Hepatocyte (in vitro differentiated cells): ENCODE data around the gene ETV2. TPM values are rescaled to one million over a fixed set of nuclear protein-coding genes. Genes with fewer than 3 reads are reported as not detected.
A peak's percentile ranks its signal among the peaks of the same experiment; 100 is the strongest.

Source experiments
- DNase-seq: peaks from one replicate; pipeline ENCODE4 v3.0.0-alpha.2; 2016; ENCODE audit warnings: low spot score
- H2AFZ ChIP-seq: fragments of 200-600 bp; sonication (generic); 2 replicates; pipeline ENCODE4 v1.6.0; 2016; ENCODE audit warnings: antibody characterized with exemption, mild to moderate bottlenecking
- H3K27ac ChIP-seq: fragments of 200-600 bp; sonication (generic); 2 replicates; pipeline ENCODE4 v1.5.1; 2016; ENCODE audit warnings: mild to moderate bottlenecking
- H3K27me3 ChIP-seq: fragments of 200-600 bp; sonication (generic); 2 replicates; pipeline ENCODE4 v1.6.1; 2016
- H3K36me3 ChIP-seq: fragments of 200-600 bp; sonication (generic); replicated peaks from 2 replicates; pipeline ENCODE4 v1.5.1; 2016; ENCODE audit warnings: low read depth; ENCODE audit not compliant: insufficient read depth
- H3K4me1 ChIP-seq: fragments of 200-600 bp; sonication (generic); 2 replicates; pipeline ENCODE4 v1.5.1; 2016; ENCODE audit warnings: mild to moderate bottlenecking, moderate library complexity; ENCODE audit not compliant: insufficient read depth
- H3K4me2 ChIP-seq: fragments of 200-600 bp; sonication (generic); 2 replicates; pipeline ENCODE4 v1.6.0; 2016
- H3K4me3 ChIP-seq: fragments of 200-600 bp; sonication (generic); 2 replicates; pipeline ENCODE4 v1.5.1; 2016; ENCODE audit warnings: mild to moderate bottlenecking
- H3K79me2 ChIP-seq: fragments of 200-600 bp; sonication (generic); 2 replicates; pipeline ENCODE4 v1.6.0; 2017; ENCODE audit warnings: mild to moderate bottlenecking
- H3K9me2 ChIP-seq: fragments of 200-600 bp; sonication (generic); replicated peaks from 2 replicates; pipeline ENCODE4 v1.6.0; 2017; ENCODE audit warnings: mild to moderate bottlenecking; ENCODE audit not compliant: insufficient read depth
- H3K9me3 ChIP-seq: fragments of 200-600 bp; sonication (generic); 2 replicates; pipeline ENCODE4 v1.5.1; 2016; ENCODE audit warnings: low read depth, mild to moderate bottlenecking
- H4K20me1 ChIP-seq: fragments of 200-600 bp; sonication (generic); 2 replicates; pipeline ENCODE4 v1.6.0; 2016; ENCODE audit warnings: mild to moderate bottlenecking; ENCODE audit not compliant: insufficient read depth, poor library complexity, severe bottlenecking
- CTCF ChIP-seq: fragments of 200-600 bp; sonication (generic); IDR thresholded peaks from 2 replicates; pipeline ENCODE4 v1.5.1; 2016; ENCODE audit warnings: antibody characterized with exemption, mild to moderate bottlenecking; ENCODE audit not compliant: poor library complexity
- EZH2 ChIP-seq: fragments of 200-600 bp; sonication (generic); IDR thresholded peaks from 2 replicates; pipeline ENCODE4 v1.6.1; 2016; ENCODE audit warnings: antibody characterized with exemption, mild to moderate bottlenecking, borderline replicate concordance
- EZH2phosphoT487 ChIP-seq: fragments of 200-600 bp; sonication (generic); IDR thresholded peaks from one replicate; pipeline ENCODE4 v1.6.1; 2018; ENCODE audit warnings: antibody characterized with exemption, mild to moderate bottlenecking, low read depth, moderate library complexity; ENCODE audit not compliant: unreplicated experiment, severe bottlenecking
- WGBS: methylation state at CpG from one replicate; pipeline ENCODE4 v1.1.6; 2016; ENCODE audit warnings: low lambda C conversion rate; ENCODE audit errors: missing lambda C conversion rate; 5-methylcytosine and 5-hydroxymethylcytosine counted together
- polyA plus RNA-seq: library from polyadenylated mRNA; unstranded; fragments of >200 nt; fragmentation: Nextera tagmentation; extraction: Ambion mirVana; gene quantifications from 2 replicates; pipeline ENCODE4 v1.2.1, GENCODE V29; 2016
- total RNA-seq: library from RNA; depleted of rRNA; stranded (reverse); fragments of >200 nt; gene quantifications from 2 replicates; pipeline ENCODE4 v1.2.3, GENCODE V29; 2014

The ETV2 gene
- total and polyA plus RNA-seq, 2 experiments from 2014 or later: 0.79 to 1.4 TPM

DNA sequence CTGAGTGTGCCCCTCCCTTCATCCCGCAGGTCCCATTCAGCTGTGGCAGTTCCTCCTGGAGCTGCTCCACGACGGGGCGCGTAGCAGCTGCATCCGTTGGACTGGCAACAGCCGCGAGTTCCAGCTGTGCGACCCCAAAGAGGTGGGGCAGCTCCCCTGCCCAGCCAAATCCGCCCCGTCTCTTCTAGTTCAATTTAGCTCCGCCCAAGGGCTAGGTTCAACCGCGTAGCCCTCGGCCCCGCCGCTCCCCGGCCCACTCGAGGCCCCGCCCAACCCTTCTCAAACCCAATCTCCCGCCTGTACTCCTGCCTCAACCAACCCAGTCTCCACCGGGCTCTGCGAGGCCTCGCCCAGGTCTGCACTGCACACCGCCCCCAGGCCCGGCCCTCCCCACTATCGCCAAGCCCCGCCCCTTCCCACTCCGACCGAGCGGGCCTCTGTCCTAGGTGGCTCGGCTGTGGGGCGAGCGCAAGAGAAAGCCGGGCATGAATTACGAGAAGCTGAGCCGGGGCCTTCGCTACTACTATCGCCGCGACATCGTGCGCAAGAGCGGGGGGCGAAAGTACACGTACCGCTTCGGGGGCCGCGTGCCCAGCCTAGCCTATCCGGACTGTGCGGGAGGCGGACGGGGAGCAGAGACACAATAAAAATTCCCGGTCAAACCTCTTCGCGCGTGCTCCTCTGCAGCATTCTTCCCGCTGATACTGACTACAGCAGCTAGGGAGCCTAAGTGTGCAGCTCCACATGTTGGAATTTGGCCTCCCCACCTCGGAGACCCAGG is 2.9 kb downstream of the ETV2 start:
- peak overlapping the region; percentile 84 for H2AFZ ChIP-seq
- peak overlapping the region; percentile 94 for H3K4me2 ChIP-seq
- H3K9me3 ChIP-seq: no peaks in the 10 kb centered on the region
- TF ChIP-seq CTCF: no peak
- TF ChIP-seq EZH2phosphoT487: no peak
- TF ChIP-seq EZH2: no peak
- no peaks in the 10 kb centered on the region for H3K36me3 ChIP-seq
- WGBS: under 1% methylated on average over 49 of the region's 60 CpGs
- peaks cover 11% of the 10 kb centered on the region for H3K79me2 ChIP-seq
- peaks cover under 1% of the 10 kb centered on the region for H4K20me1 ChIP-seq
- H3K4me3 ChIP-seq: peak overlapping the region; percentile 54
- no peaks in the 10 kb centered on the region for H3K9me2 ChIP-seq
- peak overlapping the region; percentile 96 for H3K27ac ChIP-seq
- H3K4me1 ChIP-seq: peaks cover 16% of the 10 kb centered on the region
- DNase-seq: peak; percentile 96
- H3K27me3 ChIP-seq: no peaks in the 10 kb centered on the region

DNA sequence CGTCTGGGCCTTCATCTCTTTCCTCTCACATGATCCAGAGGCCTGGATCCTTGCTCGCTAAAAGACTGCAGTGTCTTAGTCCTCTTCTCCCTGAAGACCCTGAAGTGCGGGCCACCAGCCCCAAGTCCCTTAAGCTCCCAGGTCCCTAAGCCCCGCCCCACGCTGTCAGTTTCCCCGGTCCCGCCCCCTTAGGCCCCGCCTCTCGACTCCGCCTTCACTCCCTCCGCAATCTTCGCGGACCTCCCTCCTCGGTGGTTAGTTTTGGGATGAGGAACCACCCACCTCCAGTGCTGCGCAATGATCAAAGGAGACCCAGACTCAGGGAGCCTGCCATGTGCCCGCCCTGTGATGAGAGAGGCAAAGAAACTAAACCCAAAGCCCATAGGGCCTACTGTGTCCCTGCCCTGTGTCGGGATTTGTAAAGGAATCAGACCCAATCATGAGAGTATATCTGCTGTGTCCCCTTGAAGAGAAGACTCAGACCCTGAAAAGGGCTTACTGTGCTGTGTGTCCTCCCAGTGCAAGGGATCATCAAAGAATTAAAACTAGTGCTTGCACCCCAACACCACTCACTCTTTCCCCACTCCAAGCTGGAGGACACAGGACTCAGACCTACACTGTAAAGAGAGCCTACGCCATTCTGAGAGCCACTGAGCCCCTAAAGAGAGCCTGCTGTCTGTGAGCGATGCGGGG is 3.6 kb downstream of the ETV2 start:
- Histone ChIP-seq H3K27ac (peak overlapping the region; percentile 96), H3K4me1 (peaks cover 16% of the 10 kb centered on the region)

GRCh38 chr19:35645680-35646511 is 4.4 kb downstream of the ETV2 start:
- H4K20me1 ChIP-seq: peaks cover 4% of the 10 kb centered on the region
- H3K4me3 ChIP-seq: no peak overlapping the region
- H2AFZ ChIP-seq: peak overlapping the region; percentile 75
- H3K27me3 ChIP-seq: no peaks in the 10 kb centered on the region
- TF ChIP-seq EZH2phosphoT487 (no peak), CTCF (no peak), EZH2 (no peak)
- H3K9me3 ChIP-seq: no peaks in the 10 kb centered on the region
- peaks cover 16% of the 10 kb centered on the region for H3K4me1 ChIP-seq
- 77% methylated on average over 7 of the region's 7 CpGs for WGBS
- H3K9me2 ChIP-seq: no peaks in the 10 kb centered on the region
- H3K27ac ChIP-seq: peak overlapping the region; percentile 96
- no peak for DNase-seq
- no peaks in the 10 kb centered on the region for H3K36me3 ChIP-seq
- H3K4me2 ChIP-seq: peak overlapping the region; percentile 94
- peaks cover 26% of the 10 kb centered on the region for H3K79me2 ChIP-seq

More for the DNA sequence above, 3.6 kb downstream of the ETV2 start:
- no peak for TF ChIP-seq EZH2
- no peak for TF ChIP-seq EZH2phosphoT487
- no peak for TF ChIP-seq CTCF
- H2AFZ ChIP-seq: peak overlapping the region; percentile 75
- H3K9me2 ChIP-seq: no peaks in the 10 kb centered on the region
- H3K9me3 ChIP-seq: no peaks in the 10 kb centered on the region
- H3K4me2 ChIP-seq: peak overlapping the region; percentile 94
- H3K4me3 ChIP-seq: peak overlapping the region; percentile 30
- DNase-seq: peak; percentile 84
- peaks cover 4% of the 10 kb centered on the region for H4K20me1 ChIP-seq
- H3K27me3 ChIP-seq: no peaks in the 10 kb centered on the region
- WGBS: 25% methylated on average over 12 of the region's 20 CpGs
- H3K79me2 ChIP-seq: peaks cover 18% of the 10 kb centered on the region
- no peaks in the 10 kb centered on the region for H3K36me3 ChIP-seq
